K562 (cell line): Measurements from ENCODE around the gene DARS2. TPM values are rescaled to one million over a fixed set of nuclear protein-coding genes. Genes with fewer than 3 reads are reported as not detected.

Experiments used
- CBX8 ChIP-seq: fragments of 200-600 bp; sonication (generic); IDR thresholded peaks from 2 replicates; pipeline ENCODE4 v1.6.1; 2012; ENCODE audit warnings: borderline replicate concordance, mixed run types, low read depth, mild to moderate bottlenecking, moderate library complexity, mixed read lengths, low read length, control low read depth, inconsistent platforms; ENCODE audit not compliant: poor library complexity, severe bottlenecking; ENCODE audit errors: extremely low read depth
- FOXA3 ChIP-seq, 2 experiments: fragments of 450-650 bp in 1 of 2; sonication (generic) in 1 of 2; formaldehyde crosslinking; IDR thresholded peaks in 1 of 2; conservative IDR thresholded peaks in 1 of 2; 2 replicates each; pipeline versions ENCODE4 v1.4.0 to v1.8.0; 2020 to 2022; ENCODE audit warnings: mild to moderate bottlenecking in 2 of 2, missing genetic modification reagents in 1 of 2
- GABPB1 ChIP-seq: sonication (generic); formaldehyde crosslinking; IDR thresholded peaks from 2 replicates; pipeline ENCODE4 v1.8.0; 2022; ENCODE audit warnings: mild to moderate bottlenecking, missing genetic modification reagents
- HBP1 ChIP-seq: fragments of 450-650 bp; formaldehyde crosslinking; IDR thresholded peaks from 2 replicates; pipeline ENCODE4 v1.4.0; 2022; ENCODE audit warnings: missing genetic modification characterization
- HLTF ChIP-seq: fragments of 450-650 bp; IDR thresholded peaks from 2 replicates; pipeline ENCODE4 v1.6.1; 2016
- IRF1 ChIP-seq: sonication (generic); formaldehyde crosslinking; IDR thresholded peaks from 2 replicates; pipeline ENCODE4 v1.8.0; 2022; ENCODE audit warnings: missing genetic modification reagents, mild to moderate bottlenecking, borderline replicate concordance
- MYC ChIP-seq, 2 experiments: fragments of 250-450 bp in 1 of 2; sonication (Bioruptor Pico) in 1 of 2; IDR thresholded peaks; 2 replicates each; pipeline versions ENCODE4 v1.5.1 to v1.6.1; 2012 to 2021; ENCODE audit warnings: low read depth in 2 of 2, borderline replicate concordance in 1 of 2, improper control_type of control experiment in 1 of 2, low read length in 1 of 2, mild to moderate bottlenecking in 1 of 2, moderate library complexity in 1 of 2
- NR1H2 ChIP-seq: sonication (generic); formaldehyde crosslinking; IDR thresholded peaks from 2 replicates; pipeline ENCODE4 v1.4.0; 2020; ENCODE audit warnings: mild to moderate bottlenecking, missing genetic modification reagents
- PPARD ChIP-seq: fragments of 250-450 bp; sonication (Bioruptor Pico); IDR thresholded peaks from 2 replicates; pipeline ENCODE4 v1.8.0; 2022; ENCODE audit warnings: inconsistent platforms, mild to moderate bottlenecking, moderate library complexity
- PTRF ChIP-seq: fragments of 450-650 bp; IDR thresholded peaks from 2 replicates; pipeline ENCODE4 v1.6.1; 2016; ENCODE audit warnings: mild to moderate bottlenecking, missing genetic modification characterization, missing compliant biosample characterization
- RBM34 ChIP-seq: fragments of 200-400 bp; formaldehyde crosslinking; IDR thresholded peaks from 2 replicates; pipeline ENCODE4 v1.6.1; 2018; ENCODE audit warnings: low read length, borderline replicate concordance; ENCODE audit not compliant: insufficient read depth
- TAF9B ChIP-seq: fragments of 450-650 bp; IDR thresholded peaks from 2 replicates; pipeline ENCODE4 v1.6.1; 2018; ENCODE audit warnings: mild to moderate bottlenecking; ENCODE audit not compliant: partially characterized antibody
- TCF3 ChIP-seq: sonication (generic); formaldehyde crosslinking; IDR thresholded peaks from 2 replicates; pipeline ENCODE4 v1.4.0; 2020; ENCODE audit warnings: mild to moderate bottlenecking, missing genetic modification reagents
- TRIM28 ChIP-seq: fragments of 450-650 bp; IDR thresholded peaks from 2 replicates; pipeline ENCODE4 v1.6.1; 2017
- YBX1 ChIP-seq: fragments of 450-650 bp; IDR thresholded peaks from 2 replicates; pipeline ENCODE4 v1.7.1; 2016; ENCODE audit warnings: mild to moderate bottlenecking
- ZNF121 ChIP-seq: sonication (generic); formaldehyde crosslinking; conservative IDR thresholded peaks from 2 replicates; pipeline ENCODE4 v1.8.0; 2022; ENCODE audit warnings: missing genetic modification reagents
- ZNF197 ChIP-seq: fragments of 200-800 bp; sonication (Bioruptor generic); IDR thresholded peaks from 2 replicates; pipeline ENCODE4 v1.6.1; 2016; ENCODE audit warnings: low read depth, missing genetic modification characterization, missing compliant biosample characterization
- ZNF212 ChIP-seq: fragments of 450-650 bp; formaldehyde crosslinking; IDR thresholded peaks from 2 replicates; pipeline ENCODE4 v1.4.0; 2020; ENCODE audit warnings: mild to moderate bottlenecking
- ZNF282 ChIP-seq: sonication (generic); formaldehyde crosslinking; IDR thresholded peaks from 2 replicates; pipeline ENCODE4 v1.8.1; 2023; ENCODE audit warnings: missing genetic modification reagents
- polyA plus RNA-seq, 8 experiments: library from polyadenylated mRNA; depleted of rRNA in 4 of 8; stranded (reverse) in 5 of 8; unstranded in 3 of 8; fragments of >200 nt; fragmentation: Nextera tagmentation in 2 of 8; fragmentation: Illumina TruSeq in 1 of 8; extraction: Ambion mirVana in 2 of 8; extraction: Trizol in 1 of 8; gene quantifications; 2 replicates each; pipeline versions ENCODE4 v1.2.1 to v1.2.3, GENCODE V29; 2011 to 2014; ENCODE audit warnings: inconsistent platforms in 1 of 8, missing spikeins in 1 of 8
- total RNA-seq, 7 experiments: library from RNA; depleted of rRNA in 6 of 7; stranded (reverse); fragments of >200 nt in 6 of 7; fragmentation: Illumina TruSeq in 2 of 7; extraction: Trizol in 2 of 7; gene quantifications; 2 replicates each; pipeline versions ENCODE4 v1.2.1 to v1.2.3, GENCODE V29; 2011 to 2021; ENCODE audit warnings: low replicate concordance in 1 of 7

Gene DARS2
- total and polyA plus RNA-seq, 9 of the 15 experiments (the other 6 are each of a cell fraction or from before 2014, with no cell fraction given): 36.4 to 96.7 (median 68.6) TPM

GRCh38 chr1:173865468-173866164 is 41.1 kb downstream of the DARS2 start (continued):
- TF ChIP-seq RBM34 (no peak), TCF3 (CRISPR knock-in tag) (no peak), TRIM28 (no peak), YBX1 (no peak), ZNF282 (CRISPR knock-in tag) (no peak), PTRF (tag) (no peak), ZNF121 (CRISPR knock-in tag) (no peak), NR1H2 (CRISPR knock-in tag) (no peak), FOXA3 (CRISPR knock-in tag; conservative IDR thresholded peaks at IDR 0.05 in 1 of 2, IDR thresholded peaks at IDR 0.05 in 1 of 2) (no peak), CBX8 (no peak), ZNF197 (CRISPR knock-in tag) (no peak), HLTF (no peak), MYC (IDR thresholded peaks at IDR 0.05; ENCODE audit: low read depth, low read length) (no peak), MYC (CRISPR knock-in tag; IDR thresholded peaks at IDR 0.05; ENCODE audit: borderline replicate concordance, low read depth) (no peak), HBP1 (CRISPR knock-in tag) (no peak), GABPB1 (CRISPR knock-in tag) (0 out of 2 replicates have a peak, but pooled peaks have one; percentile 14), TAF9B (no peak), PPARD (no peak), ZNF212 (CRISPR knock-in tag) (no peak), IRF1 (CRISPR knock-in tag) (no peak)
